Measurements from ENCODE around the gene CPNE5. TPM values are rescaled to one million over a fixed set of nuclear protein-coding genes. Genes with fewer than 3 reads are reported as not detected.

Gene CPNE5
- total RNA-seq, 3 donors from 2014 or later (not counting 1 experiment from before 2014, with no cell fraction given): 1.2 to 8.5 (median 2.0) TPM

DNA sequence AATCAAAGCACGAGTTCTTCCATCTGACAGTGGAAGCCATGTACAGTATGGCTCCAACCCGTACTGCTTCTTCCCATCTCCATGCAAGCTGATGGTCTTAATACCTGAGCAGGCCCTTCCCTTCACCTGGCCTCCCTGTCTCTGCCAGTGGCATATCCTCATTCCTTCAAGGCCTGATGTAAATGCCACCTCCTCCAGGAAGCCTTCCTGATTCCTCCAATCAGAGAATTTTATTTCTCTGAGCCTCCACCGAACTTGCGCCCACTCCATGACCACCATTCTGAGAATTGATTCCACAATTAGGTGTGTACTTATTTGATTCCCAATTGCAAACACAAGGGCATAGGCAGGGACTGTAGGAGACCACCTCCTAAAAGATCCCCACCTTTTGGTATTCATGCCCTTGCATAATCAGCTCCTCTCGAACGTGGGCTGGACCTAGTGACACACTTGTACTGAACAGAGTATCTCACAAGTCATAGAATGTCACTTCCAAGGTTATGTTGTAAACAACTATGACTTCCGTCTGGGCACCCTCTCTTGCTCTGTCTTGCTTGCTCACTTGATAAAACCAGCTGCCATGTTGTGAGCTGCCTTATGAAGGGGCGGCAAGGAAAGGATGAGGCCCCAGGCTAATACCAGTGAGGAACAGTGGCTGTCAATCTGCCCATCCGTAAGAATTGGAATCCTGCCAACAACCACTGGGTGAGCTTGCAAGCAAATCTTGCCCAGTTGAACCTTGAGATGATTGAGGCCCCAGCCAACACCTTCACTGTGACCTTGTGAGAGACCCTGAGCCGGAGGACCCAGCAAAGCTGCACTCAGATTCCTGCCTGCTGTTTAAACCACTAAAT lies 38.8 kb downstream of the CPNE5 start:
- Histone ChIP-seq H3K27ac (ENCODE audit: low read length) (no peak overlapping the region), H3K9me3 (ENCODE audit: control insufficient read depth, insufficient read depth, low read length) (no peaks in the 10 kb centered on the region), H3K27me3 (ENCODE audit: control insufficient read depth, insufficient read depth, low read length) (no peaks in the 10 kb centered on the region), H3K36me3 (ENCODE audit: control insufficient read depth, insufficient read depth, low read length) (no peaks in the 10 kb centered on the region), H3K4me1 (ENCODE audit: control insufficient read depth, insufficient read depth, low read length) (no peaks in the 10 kb centered on the region), H3K4me3 (ENCODE audit: low read length) (no peak overlapping the region)
- intact Hi-C loops (cut with micrococcal nuclease): no loop called here
- no peak for ATAC-seq
- H3K27me3 Mint-ChIP-seq (ENCODE audit: low read depth in 2 of 2): peaks cover 7 to 13% of the 10 kb centered on the region in 2 donors
- TF ChIP-seq, protein P1, sequence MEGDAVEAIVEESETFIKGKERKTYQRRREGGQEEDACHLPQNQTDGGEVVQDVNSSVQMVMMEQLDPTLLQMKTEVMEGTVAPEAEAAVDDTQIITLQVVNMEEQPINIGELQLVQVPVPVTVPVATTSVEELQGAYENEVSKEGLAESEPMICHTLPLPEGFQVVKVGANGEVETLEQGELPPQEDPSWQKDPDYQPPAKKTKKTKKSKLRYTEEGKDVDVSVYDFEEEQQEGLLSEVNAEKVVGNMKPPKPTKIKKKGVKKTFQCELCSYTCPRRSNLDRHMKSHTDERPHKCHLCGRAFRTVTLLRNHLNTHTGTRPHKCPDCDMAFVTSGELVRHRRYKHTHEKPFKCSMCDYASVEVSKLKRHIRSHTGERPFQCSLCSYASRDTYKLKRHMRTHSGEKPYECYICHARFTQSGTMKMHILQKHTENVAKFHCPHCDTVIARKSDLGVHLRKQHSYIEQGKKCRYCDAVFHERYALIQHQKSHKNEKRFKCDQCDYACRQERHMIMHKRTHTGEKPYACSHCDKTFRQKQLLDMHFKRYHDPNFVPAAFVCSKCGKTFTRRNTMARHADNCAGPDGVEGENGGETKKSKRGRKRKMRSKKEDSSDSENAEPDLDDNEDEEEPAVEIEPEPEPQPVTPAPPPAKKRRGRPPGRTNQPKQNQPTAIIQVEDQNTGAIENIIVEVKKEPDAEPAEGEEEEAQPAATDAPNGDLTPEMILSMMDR (IDR thresholded peaks at IDR 0.05): no peak
- WGBS (ENCODE audit: insufficient coverage): 84% methylated on average over 10 of the region's 10 CpGs
- DNase-seq: no peak
- H3K4me3 Mint-ChIP-seq: no peak overlapping the region
- H3K4me1 Mint-ChIP-seq: no peaks in the 10 kb centered on the region
- H3K36me3 Mint-ChIP-seq: no peaks in the 10 kb centered on the region
- no peak overlapping the region for H3K27ac Mint-ChIP-seq
- H3K9me3 Mint-ChIP-seq: no peaks in the 10 kb centered on the region

DNA sequence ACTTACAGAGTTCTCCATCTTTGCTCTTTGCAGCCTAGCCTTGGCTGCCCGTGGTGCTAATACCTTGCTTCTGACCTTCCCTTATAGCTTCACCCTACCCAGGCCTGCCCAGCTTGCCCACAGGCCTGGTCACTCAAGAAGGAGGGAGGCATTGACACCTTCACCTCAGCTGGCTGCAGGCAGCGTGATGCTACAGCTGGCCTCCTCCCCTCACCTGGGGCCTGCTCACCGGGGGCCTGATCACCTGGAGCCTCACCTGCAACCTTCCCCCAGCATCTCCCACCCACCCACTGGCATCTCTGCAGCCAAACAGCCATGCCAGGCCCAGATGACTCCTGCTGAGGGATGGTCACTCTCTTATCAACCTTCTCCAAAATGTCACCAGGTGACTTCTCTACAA lies 40.4 kb downstream of the CPNE5 start:
- no peak overlapping the region for H3K4me3 Mint-ChIP-seq
- intact Hi-C loops (cut with micrococcal nuclease): no loop called here
- Histone ChIP-seq H3K36me3 (ENCODE audit: control insufficient read depth, insufficient read depth, low read length) (no peaks in the 10 kb centered on the region), H3K27ac (ENCODE audit: low read length) (no peak overlapping the region), H3K4me1 (ENCODE audit: control insufficient read depth, insufficient read depth, low read length) (no peaks in the 10 kb centered on the region), H3K4me3 (ENCODE audit: low read length) (no peak overlapping the region), H3K27me3 (ENCODE audit: control insufficient read depth, insufficient read depth, low read length) (no peaks in the 10 kb centered on the region), H3K9me3 (ENCODE audit: control insufficient read depth, insufficient read depth, low read length) (no peaks in the 10 kb centered on the region)
- 74% methylated on average over 3 of the region's 3 CpGs for WGBS (ENCODE audit: insufficient coverage)
- ATAC-seq: no peak
- H3K4me1 Mint-ChIP-seq: no peaks in the 10 kb centered on the region
- H3K27me3 Mint-ChIP-seq (ENCODE audit: low read depth in 2 of 2): peaks cover 0 to 5% of the 10 kb centered on the region in 2 donors
- TF ChIP-seq, protein P1 (IDR thresholded peaks at IDR 0.05): no peak
- DNase-seq: no peak
- H3K27ac Mint-ChIP-seq: no peak overlapping the region
- H3K9me3 Mint-ChIP-seq: no peaks in the 10 kb centered on the region
- no peaks in the 10 kb centered on the region for H3K36me3 Mint-ChIP-seq

DNA sequence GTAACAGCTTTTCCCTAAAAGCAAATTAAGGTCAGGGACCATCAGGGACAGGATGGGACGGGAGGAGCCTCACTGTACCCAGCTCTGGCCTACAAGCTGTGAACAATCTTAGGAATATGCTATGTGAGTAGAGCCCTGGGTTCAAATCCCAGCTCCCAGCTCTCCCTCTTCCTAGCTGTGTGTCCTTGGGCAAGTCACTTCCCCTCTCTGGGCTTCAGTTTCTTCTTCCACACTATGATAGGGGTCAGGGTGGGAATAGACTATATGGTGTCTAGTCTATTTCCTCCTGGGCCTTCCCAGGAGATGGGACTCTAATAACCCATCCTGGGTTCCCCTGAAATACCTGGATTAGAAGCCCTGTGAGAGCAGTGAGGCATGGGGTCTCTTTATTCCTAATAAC lies 41.6 kb downstream of the CPNE5 start:
- Mint-ChIP-seq H3K4me3 (no peak overlapping the region), H3K27ac (no peak overlapping the region), H3K9me3 (no peaks in the 10 kb centered on the region), H3K36me3 (no peaks in the 10 kb centered on the region), H3K27me3 (ENCODE audit: low read depth in 2 of 2) (peaks cover 0 to 2% of the 10 kb centered on the region in 2 donors), H3K4me1 (no peaks in the 10 kb centered on the region)
- H3K4me1 ChIP-seq (ENCODE audit: control insufficient read depth, insufficient read depth, low read length): no peaks in the 10 kb centered on the region
- TF ChIP-seq, protein P1 (IDR thresholded peaks at IDR 0.05): no peak
- H3K4me3 ChIP-seq (ENCODE audit: low read length): no peak overlapping the region
- WGBS (ENCODE audit: insufficient coverage): no CpG with 5 or more reads among the region's 1 CpG
- no peak for DNase-seq
- no peak for ATAC-seq
- intact Hi-C loops (cut with micrococcal nuclease): no loop called here
- H3K27me3 ChIP-seq (ENCODE audit: control insufficient read depth, insufficient read depth, low read length): no peaks in the 10 kb centered on the region
- H3K27ac ChIP-seq (ENCODE audit: low read length): no peak overlapping the region
- no peaks in the 10 kb centered on the region for H3K36me3 ChIP-seq (ENCODE audit: control insufficient read depth, insufficient read depth, low read length)
- H3K9me3 ChIP-seq (ENCODE audit: control insufficient read depth, insufficient read depth, low read length): no peaks in the 10 kb centered on the region

Data from natural killer cell (primary cell).